RWPE2 (cell line): ENCODE data around the gene SLC35F6.

Experiments used
- ATAC-seq: fragments of 200-7000 bp; cut with Tn5 transposase; 3 replicates; pipeline ENCODE4 v1.9.1; 2021; ENCODE audit warnings: low read depth
- DNase-seq: peaks from one replicate; pipeline ENCODE4 v3.0.0-alpha.2; 2020; ENCODE audit warnings: low spot score
- H3K27ac ChIP-seq: fragments of 450-650 bp; 2 replicates; pipeline ENCODE4 v1.5.1; 2017; ENCODE audit warnings: mild to moderate bottlenecking; ENCODE audit not compliant: poor library complexity, severe bottlenecking
- H3K27me3 ChIP-seq: fragments of 250-450 bp; sonication (Bioruptor Pico); 2 replicates; pipeline ENCODE4 v1.5.1; 2021; ENCODE audit warnings: mild to moderate bottlenecking, moderate library complexity; ENCODE audit not compliant: insufficient read depth, poor library complexity, severe bottlenecking
- H3K36me3 ChIP-seq: fragments of 250-450 bp; sonication (Bioruptor Pico); 2 replicates; pipeline ENCODE4 v1.5.1; 2020; ENCODE audit warnings: low read depth, mild to moderate bottlenecking, moderate library complexity
- H3K4me1 ChIP-seq: fragments of 250-450 bp; sonication (Bioruptor Pico); 2 replicates; pipeline ENCODE4 v1.5.1; 2021; ENCODE audit warnings: mild to moderate bottlenecking, moderate library complexity; ENCODE audit not compliant: insufficient read depth, poor library complexity, severe bottlenecking
- H3K4me3 ChIP-seq: fragments of 250-450 bp; sonication (Bioruptor Pico); 2 replicates; pipeline ENCODE4 v1.5.1; 2021; ENCODE audit warnings: mild to moderate bottlenecking, moderate library complexity; ENCODE audit not compliant: severe bottlenecking
- H3K9me3 ChIP-seq: fragments of 250-450 bp; sonication (Bioruptor Pico); 2 replicates; pipeline ENCODE4 v1.5.1; 2021; ENCODE audit warnings: mild to moderate bottlenecking, moderate library complexity; ENCODE audit not compliant: severe bottlenecking
- CTCF ChIP-seq: fragments of 450-650 bp; IDR thresholded peaks from one replicate; pipeline ENCODE4 v1.5.1; 2017; ENCODE audit warnings: mild to moderate bottlenecking, moderate library complexity; ENCODE audit not compliant: poor library complexity, severe bottlenecking

The SLC35F6 gene

GRCh38 chr2:26772064-26773001 is 8.2 kb downstream of the SLC35F6 start:
- ATAC-seq: 0 out of 3 replicates have a peak, but pooled peaks have one; percentile 6
- H3K9me3 ChIP-seq: no peaks in the 10 kb centered on the region
- no peaks in the 10 kb centered on the region for H3K27me3 ChIP-seq
- no peak for TF ChIP-seq CTCF
- H3K4me3 ChIP-seq: no peak overlapping the region
- H3K27ac ChIP-seq: peak overlapping the region; percentile 57
- peaks cover 57% of the 10 kb centered on the region for H3K36me3 ChIP-seq
- H3K4me1 ChIP-seq: peaks cover 41% of the 10 kb centered on the region
- DNase-seq: no peak

GRCh38 chr2:26776195-26776800 is 12.2 kb downstream of the SLC35F6 start:
- ATAC-seq (no peak), DNase-seq (no peak)
- Histone ChIP-seq H3K27ac (no peak overlapping the region), H3K36me3 (peaks cover 68% of the 10 kb centered on the region), H3K27me3 (no peaks in the 10 kb centered on the region), H3K4me3 (no peak overlapping the region), H3K4me1 (peaks cover 15% of the 10 kb centered on the region), H3K9me3 (no peaks in the 10 kb centered on the region)
- no peak for TF ChIP-seq CTCF

- Histone ChIP-seq H3K27me3 (no peaks in the 10 kb centered on the region), H3K4me3 (no peak overlapping the region), H3K9me3 (no peaks in the 10 kb centered on the region), H3K27ac (no peak overlapping the region), H3K36me3 (peaks cover 58% of the 10 kb centered on the region), H3K4me1 (no peaks in the 10 kb centered on the region)
- TF ChIP-seq CTCF: no peak
- no peak for ATAC-seq
- no peak for DNase-seq
These were observed 14.0 kb downstream of the SLC35F6 start for GRCh38 chr2:26778098-26778497.

GRCh38 chr2:26778507-26778906 is 14.4 kb downstream of the SLC35F6 start:
- no peak overlapping the region for H3K4me3 ChIP-seq
- H3K27ac ChIP-seq: no peak overlapping the region
- TF ChIP-seq CTCF: no peak
- H3K36me3 ChIP-seq: peaks cover 58% of the 10 kb centered on the region
- H3K9me3 ChIP-seq: no peaks in the 10 kb centered on the region
- ATAC-seq (no peak), DNase-seq (no peak)
- no peaks in the 10 kb centered on the region for H3K27me3 ChIP-seq
- no peaks in the 10 kb centered on the region for H3K4me1 ChIP-seq
